Activated CD4-positive, alpha-beta T cell treated with anti-CD3 and anti-CD28 coated beads for 48 hours (primary cell): ENCODE measurements around the gene PPP1R26.
"Not testable (repeated sequence)": the region's sequence is repeated elsewhere in the genome, so short reads cannot be mapped to it uniquely, and the experiment has no call there.

Source experiments
- DNase-seq: peaks from one replicate; pipeline ENCODE4 v3.0.0-alpha.2; 2020

PPP1R26 gene

GRCh38 chr9:135506327-135507103 is 26.9 kb downstream of the PPP1R26 start:
- DNase-seq, result no peak

GRCh38 chr9:135507104-135508035 is 27.8 kb downstream of the PPP1R26 start:
- no peak for DNase-seq

DNA sequence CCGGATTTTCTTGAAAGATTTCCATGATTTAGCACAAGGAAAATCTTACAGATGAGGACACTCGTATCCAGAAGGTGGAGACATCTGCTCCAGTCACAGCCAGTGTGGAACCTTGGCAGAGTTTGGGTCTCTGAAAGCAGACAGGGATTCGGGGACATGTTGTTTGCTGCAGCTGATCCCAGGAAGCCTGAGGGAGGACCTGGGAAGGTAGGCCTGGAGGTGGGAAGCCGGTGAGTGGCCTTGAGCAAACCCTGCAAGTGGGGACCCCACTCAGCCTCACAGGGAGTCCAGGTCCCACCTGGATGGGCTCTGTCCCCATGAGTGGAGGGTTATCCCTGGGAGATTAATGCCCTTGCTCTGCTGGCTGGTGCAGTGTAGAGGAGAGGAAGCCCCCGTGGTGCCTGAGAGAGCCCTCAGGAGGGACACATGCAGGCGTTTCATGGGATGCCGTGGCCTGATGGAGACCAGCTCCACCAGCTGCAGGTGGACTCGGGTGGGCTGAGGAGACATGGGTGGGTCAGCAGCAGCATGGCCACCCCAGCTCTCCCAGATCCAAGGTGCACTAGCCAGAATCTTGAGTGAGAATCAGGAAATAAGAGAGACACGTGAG is 28.7 kb downstream of the PPP1R26 start:
- no peak for DNase-seq

DNA sequence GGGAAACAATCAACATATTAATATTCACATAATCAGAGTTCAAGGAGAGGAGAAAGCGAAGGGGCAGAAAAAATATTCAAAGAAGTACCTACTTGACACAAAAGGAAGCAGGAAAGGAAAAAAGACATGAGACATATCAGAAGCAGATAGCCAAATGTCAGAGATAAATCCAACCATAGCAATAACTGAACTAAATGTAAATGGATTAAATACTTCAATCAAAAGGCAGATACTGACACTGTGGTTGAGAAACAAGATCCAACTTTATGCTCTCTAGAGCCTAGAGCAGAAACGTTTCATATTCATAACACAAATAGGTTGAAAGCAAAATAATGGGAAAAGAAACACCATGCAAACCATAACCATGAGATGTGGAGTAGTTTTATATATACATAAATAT is 29.9 kb downstream of the PPP1R26 start:
- no peak for DNase-seq

DNA sequence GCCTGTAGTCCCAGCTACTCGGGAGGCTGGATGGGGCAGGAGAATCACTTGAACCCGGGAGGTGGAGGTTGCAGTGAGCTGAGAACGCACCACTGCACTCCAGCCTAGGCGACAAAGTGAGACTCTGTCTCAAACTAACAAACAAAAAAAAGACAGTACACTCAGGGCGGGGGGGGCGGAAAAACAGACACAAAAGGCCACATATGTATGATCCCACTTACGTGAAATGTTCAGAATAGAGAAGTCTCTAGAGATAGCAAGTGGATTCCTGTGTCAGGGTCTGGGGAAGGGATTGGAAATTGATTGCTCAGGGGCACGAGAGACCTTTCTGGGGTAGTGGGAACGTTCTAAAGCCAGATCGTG is 32.6 kb downstream of the PPP1R26 start:
- no peak for DNase-seq

- DNase-seq, result no peak
Measured at GRCh38 chr9:135512904-135513303, 33.3 kb downstream of the PPP1R26 start.

DNA sequence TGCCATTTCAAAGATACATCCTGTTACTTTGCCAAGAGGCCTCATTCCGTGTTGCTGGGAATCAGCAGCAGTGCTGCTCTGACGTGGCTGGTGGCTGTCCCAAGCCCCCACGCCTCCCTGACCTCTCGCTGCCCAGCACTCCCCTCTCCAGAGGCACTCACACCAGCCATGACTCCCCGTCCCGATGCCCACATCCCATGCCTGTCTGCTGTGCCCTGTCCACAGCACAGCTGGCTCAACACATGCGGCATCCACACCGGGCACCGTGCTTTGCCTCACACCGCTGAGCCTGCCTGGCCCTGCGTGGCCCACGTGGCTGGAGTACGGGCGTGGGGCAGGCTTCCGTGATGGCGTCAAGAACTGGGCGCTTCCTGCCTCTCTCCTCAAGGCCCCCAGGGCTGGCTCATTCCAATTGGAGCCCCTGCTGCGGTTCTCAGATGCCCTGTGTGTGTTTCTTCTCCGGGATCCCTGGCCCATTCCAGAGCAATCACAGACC is 33.8 kb downstream of the PPP1R26 start:
- no peak for DNase-seq

DNA sequence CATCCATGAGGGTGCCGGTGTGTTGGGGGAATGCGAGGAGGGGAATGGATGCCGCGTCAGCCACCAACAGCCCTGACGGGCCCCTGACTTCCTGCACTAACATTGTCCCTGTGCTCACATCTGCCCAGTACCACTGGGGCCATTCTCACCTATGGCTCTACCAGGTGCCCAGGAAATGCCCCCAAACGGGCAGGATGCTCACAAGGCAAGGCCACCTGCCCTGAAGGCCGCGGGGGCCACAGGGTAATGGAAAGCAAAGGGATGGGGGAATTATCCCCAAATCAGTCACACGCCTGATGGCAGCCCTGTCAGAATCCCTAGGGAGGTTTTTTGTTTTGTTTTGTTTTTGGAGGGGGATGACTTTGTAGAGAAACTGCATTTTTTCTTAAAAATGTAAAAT is 34.3 kb downstream of the PPP1R26 start:
- DNase-seq, result not testable (repeated sequence)

- no peak for DNase-seq
Measured at GRCh38 chr9:135514342-135515082, 34.9 kb downstream of the PPP1R26 start.

- no peak for DNase-seq
Measured at GRCh38 chr9:135515083-135515951, 35.7 kb downstream of the PPP1R26 start.

DNA sequence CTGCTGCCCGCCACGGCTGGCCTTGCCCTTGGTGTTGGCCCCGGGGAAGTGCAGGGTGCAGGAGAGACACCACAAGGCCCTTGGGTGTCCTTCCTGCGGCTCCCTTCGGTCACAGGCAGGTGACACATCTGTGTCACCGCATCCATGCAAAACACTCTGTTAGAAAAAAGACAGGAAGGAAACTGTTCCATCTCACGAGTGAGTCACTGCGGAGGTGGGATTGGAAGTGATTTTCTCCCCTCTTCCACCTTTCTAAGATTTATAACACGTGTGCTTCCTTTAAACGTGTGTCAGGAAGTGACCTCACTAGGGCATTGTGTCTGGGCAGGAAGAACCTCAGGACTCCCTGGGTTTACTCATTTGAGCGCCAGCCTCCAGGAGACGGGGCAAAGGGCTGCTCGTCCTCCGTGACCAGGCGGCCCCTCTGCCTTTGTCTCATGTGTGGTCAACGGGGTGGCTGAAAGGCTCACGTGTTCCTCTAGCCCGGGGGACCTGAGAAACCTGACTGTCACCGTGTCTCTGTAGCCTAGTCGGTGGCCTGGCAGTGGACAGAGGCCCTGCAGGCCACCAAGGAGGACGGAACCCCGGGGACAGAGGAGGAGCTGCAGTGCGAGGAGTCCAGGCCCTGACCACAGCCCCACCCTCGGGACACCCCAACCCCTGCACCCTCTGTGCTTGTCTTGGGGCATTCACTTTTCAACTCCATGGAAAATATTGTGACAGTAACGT is 36.7 kb downstream of the PPP1R26 start:
- DNase-seq, result no peak

DNA sequence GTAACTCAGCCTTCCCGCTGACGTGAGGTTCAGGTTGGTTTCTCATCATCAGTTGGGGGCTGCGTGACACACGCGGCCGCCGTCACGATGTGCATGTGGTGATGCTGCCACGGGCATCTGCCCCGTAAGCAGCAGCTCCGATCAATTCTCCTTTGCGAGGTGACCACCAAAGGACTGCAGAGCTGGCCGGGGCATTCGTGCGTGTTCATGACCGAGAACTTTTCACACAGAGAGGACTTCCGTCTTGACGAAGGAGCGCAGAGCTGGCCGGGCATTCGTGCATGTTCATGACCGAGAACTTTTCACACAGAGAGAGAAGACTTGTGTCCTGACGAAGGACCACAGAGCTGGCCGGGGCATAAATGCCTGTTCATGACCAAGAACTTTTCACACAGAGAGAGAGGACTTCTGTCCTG is 37.8 kb downstream of the PPP1R26 start:
- DNase-seq, result no peak

DNA sequence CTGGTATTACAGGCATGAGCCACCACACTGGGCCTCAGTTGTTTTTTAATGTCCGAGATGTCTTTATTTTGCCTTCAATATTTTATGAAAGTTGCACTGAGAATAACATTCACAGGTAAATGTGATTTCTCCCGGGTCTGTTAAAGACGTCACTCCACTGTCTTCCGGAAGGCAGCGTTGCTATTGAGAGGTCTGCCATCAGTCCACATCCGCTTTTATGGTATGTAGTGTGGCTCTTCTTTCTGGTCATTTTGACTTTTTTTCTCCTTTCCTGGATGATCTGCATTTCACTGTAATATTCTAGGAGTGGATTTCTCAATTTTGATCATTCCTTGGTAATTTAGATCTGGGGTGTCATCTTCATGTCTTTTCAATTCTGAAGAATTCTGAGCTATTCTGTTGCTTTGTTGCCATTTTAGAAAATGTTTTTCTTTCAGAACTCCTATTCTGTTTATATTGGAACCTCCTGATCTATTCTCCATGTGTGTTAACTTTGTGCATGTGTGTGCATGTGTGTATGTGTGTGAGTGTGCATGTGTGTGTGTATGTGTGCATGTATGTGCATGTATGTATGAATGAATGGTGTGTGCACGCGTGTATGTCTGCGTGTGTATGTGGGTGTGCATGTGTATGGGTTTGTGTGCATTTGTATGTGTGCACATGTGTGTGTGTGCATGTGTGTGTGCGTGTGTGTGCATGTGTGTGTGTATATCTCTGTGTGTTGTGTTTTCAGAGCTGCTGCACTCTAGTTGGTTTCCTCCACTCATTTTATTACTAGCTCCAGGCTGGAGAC is 39.8 kb downstream of the PPP1R26 start:
- no peak for DNase-seq

DNA sequence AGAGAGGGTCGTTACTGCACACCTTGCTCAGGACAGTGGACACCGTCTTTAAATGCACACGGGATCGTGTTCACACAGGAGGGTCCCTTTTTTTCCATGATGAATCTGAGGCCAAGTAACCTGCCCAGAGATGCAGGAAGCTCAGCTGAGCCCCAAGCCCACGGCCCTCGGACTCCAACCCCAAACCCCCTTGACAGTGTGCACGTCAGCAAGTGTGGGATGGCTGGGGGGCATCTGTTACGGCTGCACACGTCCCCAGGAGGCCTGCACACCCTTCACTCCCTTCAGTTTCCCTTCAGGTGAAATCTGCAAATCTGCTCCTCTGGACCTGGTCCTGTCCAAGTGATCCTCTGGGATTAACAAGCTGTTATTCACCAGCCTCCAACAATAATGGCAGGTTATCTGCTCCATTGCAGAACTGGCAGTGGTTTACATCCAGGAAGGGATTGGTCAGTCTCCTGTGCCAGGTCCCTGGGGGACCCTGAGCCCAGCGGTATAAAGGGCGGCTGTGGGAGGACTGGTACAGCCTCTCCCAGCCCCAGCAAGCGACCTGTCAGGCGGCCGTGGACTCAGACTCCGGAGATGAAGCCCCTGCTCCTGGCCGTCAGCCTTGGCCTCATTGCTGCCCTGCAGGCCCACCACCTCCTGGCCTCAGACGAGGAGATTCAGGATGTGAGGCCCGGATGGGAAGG is 41.5 kb downstream of the PPP1R26 start, which contains the start of gene LCN1:
Gene LCN1 (plus strand): TSS at position 525 of the 692 bp plus-strand sequence. CDS start 58 bp downstream, at position 583.
- no peak for DNase-seq

- DNase-seq, result no peak
Measured at GRCh38 chr9:135521608-135522095, 42.1 kb downstream of the PPP1R26 start.

GRCh38 chr9:135522137-135522877 is 42.7 kb downstream of the PPP1R26 start:
- no peak for DNase-seq

DNA sequence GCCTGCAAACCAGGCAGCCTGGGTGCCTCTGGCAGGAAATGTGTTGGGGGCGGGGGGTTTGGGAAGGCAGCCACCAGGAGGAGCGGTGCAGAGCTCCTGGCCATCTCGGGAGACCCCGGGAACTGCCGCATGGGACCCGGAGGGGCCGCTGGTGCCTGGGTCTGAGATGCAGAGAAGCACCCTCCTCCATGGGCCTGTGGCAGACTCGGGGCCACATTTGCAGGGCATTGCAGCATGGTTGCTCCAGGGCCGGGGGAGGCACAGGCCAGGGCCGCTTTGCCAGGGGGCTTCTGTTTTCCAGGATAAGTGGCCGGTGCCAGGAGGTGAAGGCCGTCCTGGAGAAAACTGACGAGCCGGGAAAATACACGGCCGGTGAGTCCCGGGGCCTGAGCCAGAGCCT is 43.3 kb downstream of the PPP1R26 start:
- DNase-seq, result no peak

GRCh38 chr9:135523521-135524129 is 44.0 kb downstream of the PPP1R26 start:
- DNase-seq, result no peak
